NOMO-1 treated with dmso at 0.1 percent for 144 hours (cell line): Measurements from ENCODE around the gene RICTOR.

Experiments
- DNase-seq: peaks from one replicate; lab custom pipeline; 2025; ENCODE audit not compliant: unreplicated experiment; lab: John Stamatoyannopoulos, UW

The RICTOR gene

GRCh38 chr5:39074017-39074814 lies at the start of gene RICTOR:
Gene RICTOR (minus strand): TSS chr5:39074399. CDS start chr5:39074377, 22 bp downstream.
- DNase-seq: peak; percentile 84

GRCh38 chr5:39121922-39122321 lies 47.7 kb upstream of the RICTOR start:
- no peak for DNase-seq

GRCh38 chr5:39121315-39121714 lies 47.1 kb upstream of the RICTOR start:
- DNase-seq: no peak

GRCh38 chr5:39120052-39120420 lies 45.8 kb upstream of the RICTOR start:
- no peak for DNase-seq

GRCh38 chr5:39119404-39120051 lies 45.3 kb upstream of the RICTOR start:
- no peak for DNase-seq

GRCh38 chr5:39118638-39119037 lies 44.4 kb upstream of the RICTOR start:
- DNase-seq: no peak

- DNase-seq: no peak
Measured at GRCh38 chr5:39117401-39117800, 43.2 kb upstream of the RICTOR start.

GRCh38 chr5:39116344-39117170 lies 42.4 kb upstream of the RICTOR start:
- no peak for DNase-seq

- DNase-seq: no peak
Measured at GRCh38 chr5:39115644-39116343, 41.6 kb upstream of the RICTOR start.

- DNase-seq: no peak
Measured at GRCh38 chr5:39114155-39114554, 40.0 kb upstream of the RICTOR start.

- DNase-seq: no peak
Measured at GRCh38 chr5:39113354-39113953, 39.3 kb upstream of the RICTOR start.

GRCh38 chr5:39109606-39110005 lies 35.4 kb upstream of the RICTOR start:
- DNase-seq: no peak

- no peak for DNase-seq
Measured at GRCh38 chr5:39108987-39109386, 34.8 kb upstream of the RICTOR start.

GRCh38 chr5:39107350-39107749 lies 33.2 kb upstream of the RICTOR start:
- DNase-seq: no peak

GRCh38 chr5:39106322-39106721 lies 32.1 kb upstream of the RICTOR start:
- no peak for DNase-seq

- no peak for DNase-seq
Measured at GRCh38 chr5:39104221-39104620, 30.0 kb upstream of the RICTOR start.

- DNase-seq: no peak
Measured at GRCh38 chr5:39102684-39103155, 28.5 kb upstream of the RICTOR start.

GRCh38 chr5:39100851-39101396 lies 26.7 kb upstream of the RICTOR start:
- DNase-seq: no peak

GRCh38 chr5:39100301-39100850 lies 26.2 kb upstream of the RICTOR start:
- no peak for DNase-seq

GRCh38 chr5:39099831-39100230 lies 25.6 kb upstream of the RICTOR start:
- no peak for DNase-seq
